Fibroblast of villous mesenchyme (primary cell): ENCODE measurements around the gene ADARB2. TPM values are rescaled to one million over a fixed set of nuclear protein-coding genes. Genes with fewer than 3 reads are reported as not detected.

Source experiments
- DNase-seq: peaks from one replicate; pipeline ENCODE4 v3.0.0-alpha.2; 2010; ENCODE audit warnings: low read depth
- H3K4me3 ChIP-seq: 2 replicates; pipeline ENCODE4 v1.5.1; 2011; ENCODE audit warnings: low read depth, mild to moderate bottlenecking, low read length
- total RNA-seq: library from RNA; depleted of rRNA; stranded (reverse); fragments of >200 nt; gene quantifications from 2 replicates; pipeline ENCODE4 v1.2.3, GENCODE V29; 2012
- TF ChIP-seq, protein P1 (sequence below): IDR thresholded peaks from 2 replicates; pipeline ENCODE4 v1.5.1; 2012; ENCODE audit warnings: low read depth, mild to moderate bottlenecking, low read length; ENCODE audit not compliant: insufficient read depth

Gene ADARB2
- total RNA-seq, 1 donor, result not detected

DNA sequence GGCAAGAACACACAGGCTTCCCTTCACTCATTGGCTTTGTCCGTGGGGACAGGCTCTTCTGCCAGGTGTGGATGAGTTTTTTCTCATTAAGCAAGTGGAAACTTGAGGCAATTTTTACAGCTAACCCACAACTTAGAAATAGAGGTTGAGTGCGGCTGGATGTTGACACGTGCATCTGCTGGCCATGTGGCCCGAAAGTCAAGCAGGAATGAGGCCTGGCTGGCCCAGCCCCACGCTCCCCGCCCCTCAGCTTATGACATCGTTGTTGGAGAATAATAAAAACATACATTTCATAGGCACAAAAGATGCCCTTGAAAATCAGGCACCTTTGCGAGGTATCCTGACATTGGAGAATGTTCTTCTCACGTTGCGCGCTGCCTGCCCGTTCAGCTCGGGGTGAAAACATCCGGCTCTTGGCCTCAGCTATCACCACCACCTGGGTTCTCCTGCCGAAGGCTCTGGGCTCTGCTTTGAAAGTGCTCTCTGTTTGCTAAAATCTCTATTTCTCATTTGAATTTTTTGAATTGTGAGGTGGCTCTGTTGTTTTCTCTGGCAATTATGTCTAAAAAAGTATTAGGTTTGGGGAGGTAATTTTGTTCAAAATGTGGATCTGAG, 370.4 kb downstream of the ADARB2 start:
- TF ChIP-seq, protein P1, sequence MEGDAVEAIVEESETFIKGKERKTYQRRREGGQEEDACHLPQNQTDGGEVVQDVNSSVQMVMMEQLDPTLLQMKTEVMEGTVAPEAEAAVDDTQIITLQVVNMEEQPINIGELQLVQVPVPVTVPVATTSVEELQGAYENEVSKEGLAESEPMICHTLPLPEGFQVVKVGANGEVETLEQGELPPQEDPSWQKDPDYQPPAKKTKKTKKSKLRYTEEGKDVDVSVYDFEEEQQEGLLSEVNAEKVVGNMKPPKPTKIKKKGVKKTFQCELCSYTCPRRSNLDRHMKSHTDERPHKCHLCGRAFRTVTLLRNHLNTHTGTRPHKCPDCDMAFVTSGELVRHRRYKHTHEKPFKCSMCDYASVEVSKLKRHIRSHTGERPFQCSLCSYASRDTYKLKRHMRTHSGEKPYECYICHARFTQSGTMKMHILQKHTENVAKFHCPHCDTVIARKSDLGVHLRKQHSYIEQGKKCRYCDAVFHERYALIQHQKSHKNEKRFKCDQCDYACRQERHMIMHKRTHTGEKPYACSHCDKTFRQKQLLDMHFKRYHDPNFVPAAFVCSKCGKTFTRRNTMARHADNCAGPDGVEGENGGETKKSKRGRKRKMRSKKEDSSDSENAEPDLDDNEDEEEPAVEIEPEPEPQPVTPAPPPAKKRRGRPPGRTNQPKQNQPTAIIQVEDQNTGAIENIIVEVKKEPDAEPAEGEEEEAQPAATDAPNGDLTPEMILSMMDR, result no peak
- no peak for DNase-seq
- no peak overlapping the region for H3K4me3 ChIP-seq

DNA sequence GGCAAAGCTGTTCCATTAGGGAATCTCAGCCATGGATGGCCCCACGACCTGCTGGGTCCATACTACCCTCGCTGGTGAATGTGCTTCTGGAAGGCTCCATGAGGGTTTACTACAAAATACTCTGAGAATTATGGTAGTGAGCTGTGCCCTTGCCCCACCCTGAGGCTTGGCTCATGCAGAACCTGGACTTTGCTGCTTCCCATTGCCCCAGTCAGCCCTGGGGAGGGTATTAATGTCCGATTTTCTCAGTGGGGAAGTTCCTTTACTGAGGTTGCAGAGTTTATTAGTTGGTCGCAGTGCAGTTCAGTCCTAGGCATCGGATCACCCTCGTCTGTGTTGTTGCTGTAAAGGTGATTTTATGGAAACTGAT, 371.0 kb downstream of the ADARB2 start:
- H3K4me3 ChIP-seq, result no peak overlapping the region
- no peak for DNase-seq
- TF ChIP-seq, protein P1, result no peak

DNA sequence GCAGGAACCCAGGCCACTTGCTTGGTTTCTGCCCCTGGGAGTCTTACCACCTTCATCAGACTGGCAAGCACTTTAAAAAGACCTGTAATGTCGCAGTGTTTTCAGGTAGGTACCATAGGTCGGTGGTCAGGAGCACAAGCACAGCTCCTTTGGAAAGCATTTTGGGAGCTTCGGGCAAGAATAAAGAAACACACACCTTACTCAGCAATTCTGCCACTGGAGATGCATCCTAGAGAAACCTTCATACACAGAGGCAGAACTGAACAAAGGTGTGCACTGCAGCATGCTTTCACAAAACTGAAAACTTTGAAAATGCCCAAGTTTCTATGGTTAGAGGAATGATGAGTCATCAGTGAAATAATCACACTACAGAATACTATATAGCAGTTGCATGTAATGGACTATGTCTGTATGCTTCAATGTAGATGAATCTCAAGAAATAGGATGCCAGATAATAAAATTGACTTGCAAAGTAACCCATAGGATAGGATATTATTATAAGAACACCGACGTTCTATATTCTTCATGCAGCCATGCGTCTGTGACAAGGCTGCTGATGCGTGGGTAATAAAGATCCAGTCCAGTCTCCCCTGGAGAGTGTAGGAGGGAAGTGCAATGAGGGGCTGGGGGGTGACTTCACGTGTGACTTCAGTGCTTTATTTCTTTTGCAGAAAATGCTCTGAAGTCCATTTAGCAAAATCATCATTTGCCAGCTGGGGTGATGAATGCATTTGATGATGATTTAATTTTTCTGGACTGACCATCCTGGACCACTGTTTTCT, 371.6 kb downstream of the ADARB2 start:
- no peak for DNase-seq
- H3K4me3 ChIP-seq, result no peak overlapping the region
- TF ChIP-seq, protein P1, result no peak

DNA sequence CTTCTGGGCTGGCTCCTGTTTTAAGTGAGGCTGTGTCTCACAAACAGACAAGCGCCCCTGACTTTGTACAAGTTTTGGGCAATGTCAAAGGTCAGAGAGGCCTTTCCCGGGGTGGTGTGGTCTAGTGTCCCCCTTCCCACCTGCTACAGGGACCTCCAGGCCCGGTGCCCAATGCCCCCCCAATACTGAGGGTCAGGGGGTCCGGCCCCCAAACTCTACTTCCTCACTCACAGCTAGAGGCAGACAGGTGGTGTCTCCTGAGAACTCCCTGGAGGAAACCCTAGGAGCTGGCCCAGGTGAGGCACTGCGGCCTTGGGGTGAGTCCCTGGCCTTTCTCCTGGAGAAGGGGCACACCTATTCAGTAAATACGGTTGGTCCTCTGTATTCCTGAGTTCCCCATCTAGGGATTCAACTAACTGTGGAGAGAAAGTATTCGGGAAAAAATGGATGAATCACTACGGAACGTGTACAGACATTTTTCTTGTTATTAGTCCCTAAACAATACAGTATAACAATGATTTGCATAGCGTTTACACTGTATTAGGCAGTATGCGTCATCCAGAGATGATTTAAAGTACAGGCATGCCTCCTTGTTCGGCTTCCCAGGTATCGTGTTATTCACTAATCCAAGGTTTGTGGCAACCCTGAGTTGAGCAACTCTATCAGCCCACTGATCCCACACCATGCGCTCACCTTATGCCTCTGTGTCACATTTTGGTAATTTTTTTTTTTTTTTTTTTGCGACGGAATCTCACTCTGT, 373.0 kb downstream of the ADARB2 start:
- TF ChIP-seq, protein P1, result no peak
- H3K4me3 ChIP-seq, result no peak overlapping the region
- DNase-seq, result no peak

DNA sequence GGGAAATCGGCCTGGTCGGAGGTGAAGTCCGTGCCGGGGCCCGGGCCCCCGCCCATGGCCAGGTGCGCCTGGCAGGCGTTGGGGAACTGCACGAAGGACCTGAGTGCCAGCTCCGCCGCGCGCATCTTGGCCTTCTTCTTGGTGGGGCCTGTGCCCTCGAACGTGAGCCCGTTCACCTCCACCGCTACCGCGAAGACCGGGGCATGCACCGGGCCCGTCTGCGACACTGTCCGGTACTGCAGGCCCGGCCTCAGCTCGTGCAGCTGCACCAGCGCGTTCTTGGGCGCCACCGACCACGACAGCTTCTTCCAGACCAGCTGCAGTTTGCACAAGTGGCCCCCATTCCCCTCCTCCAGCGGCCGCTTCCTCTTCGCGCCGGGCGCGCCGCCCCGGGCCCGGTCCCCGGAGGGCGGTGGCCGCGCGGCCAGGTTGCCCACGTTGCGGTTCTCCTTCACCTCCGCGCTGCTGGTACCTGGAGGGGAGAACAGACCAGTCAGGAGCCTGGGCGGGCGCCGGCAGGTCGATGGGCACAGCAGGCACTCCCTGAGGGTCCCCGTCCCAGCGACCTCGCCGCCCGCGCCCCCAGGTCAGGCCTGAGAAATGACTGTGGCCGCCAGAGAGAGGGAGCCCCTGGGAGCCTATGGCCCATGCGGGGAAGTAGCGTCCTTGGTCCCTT, 373.7 kb downstream of the ADARB2 start:
- no peak overlapping the region for H3K4me3 ChIP-seq
- TF ChIP-seq, protein P1, result no peak
- no peak for DNase-seq

DNA sequence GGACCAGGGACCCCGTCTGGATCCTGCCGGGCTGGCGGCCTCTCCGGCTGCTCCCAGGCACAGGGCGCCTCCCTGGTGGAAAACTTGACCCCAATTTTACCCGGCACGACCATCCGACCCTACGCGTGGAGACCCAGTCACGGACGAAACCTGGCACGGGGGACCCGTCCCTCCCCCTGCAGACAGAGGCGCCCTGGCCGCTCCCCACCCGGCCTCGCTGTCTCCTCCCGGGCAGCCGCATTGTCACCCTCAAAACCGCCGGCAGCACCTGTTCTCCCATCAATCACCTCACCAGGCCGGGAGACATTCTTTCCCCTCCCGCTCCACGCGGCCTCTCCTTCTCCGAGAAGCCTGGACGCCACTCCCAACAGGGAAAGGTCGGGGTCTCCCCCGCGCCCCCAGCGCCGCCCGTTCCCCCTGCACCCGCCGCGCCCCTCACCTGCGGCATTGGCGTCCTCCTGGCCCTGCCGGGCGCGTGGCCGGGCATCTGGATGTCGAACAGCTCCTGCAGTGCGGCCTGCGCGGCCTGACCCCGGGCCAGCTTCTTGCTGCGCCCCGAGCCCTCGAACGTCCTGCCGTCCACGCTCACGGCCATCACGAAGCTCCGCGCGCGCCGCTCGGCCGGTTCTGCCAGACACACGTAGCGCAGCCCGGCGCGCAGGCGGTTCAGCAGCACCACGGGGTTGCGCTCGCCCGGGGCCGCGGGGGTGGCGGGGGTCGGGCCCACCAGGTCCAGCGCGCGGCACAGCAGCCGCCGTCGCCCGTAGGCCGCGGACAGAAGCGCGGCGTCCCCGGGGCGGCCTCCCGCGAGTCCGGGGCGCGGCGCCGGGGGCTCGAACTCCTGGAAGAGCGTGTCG, 374.5 kb downstream of the ADARB2 start:
- TF ChIP-seq, protein P1, result no peak
- H3K4me3 ChIP-seq, result no peak overlapping the region
- DNase-seq, result no peak
